HPDE6-E6E7 (cell line): Measurements from ENCODE around the gene RTN4R.
"Not testable (repeated sequence)": the region's sequence is repeated elsewhere in the genome, so short reads cannot be mapped to it uniquely, and the experiment has no call there.

Experiments used
- DNase-seq: peaks from one replicate; pipeline ENCODE4 v3.0.0; 2011; ENCODE audit warnings: missing footprints; ENCODE audit errors: extremely low spot score

The RTN4R gene

DNA sequence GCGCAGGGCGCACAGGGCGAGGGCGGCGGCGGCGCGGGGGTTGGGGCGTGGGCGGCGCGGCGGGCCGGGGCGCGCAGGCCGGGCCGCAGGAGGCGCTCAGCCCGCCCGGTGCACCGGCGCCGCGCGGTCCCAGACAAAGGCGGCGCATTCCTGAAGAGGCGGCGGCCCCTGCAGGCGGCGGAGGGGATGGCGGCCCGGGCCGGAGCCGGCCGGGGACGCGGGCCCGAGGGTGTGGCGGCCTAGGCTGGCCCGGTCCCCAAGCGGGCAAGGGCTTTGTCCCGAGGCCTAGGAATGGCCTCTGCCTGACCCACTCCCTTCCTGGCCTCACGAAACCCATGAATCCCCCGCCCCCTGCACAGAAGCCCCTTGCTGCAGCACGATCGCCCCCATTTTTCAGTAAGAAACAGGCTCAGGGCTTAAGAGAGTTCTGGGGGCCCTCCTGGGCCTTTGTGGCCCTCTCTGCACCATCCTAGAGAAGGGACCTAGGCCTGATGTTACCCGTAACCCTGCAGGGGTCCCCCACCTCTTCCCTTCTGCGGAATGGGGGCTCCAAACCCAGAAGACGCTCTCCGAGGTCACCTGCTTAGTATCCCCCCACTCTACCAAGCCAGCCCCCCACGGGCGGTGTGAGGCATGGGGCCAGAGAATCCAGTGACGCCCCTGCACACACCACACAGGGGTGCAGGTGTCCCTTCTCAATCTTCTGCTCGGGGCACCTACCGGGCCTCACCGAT, at the start of gene RTN4R:
RTN4R (minus strand) TSS at position 40 of the 734 bp plus-strand sequence. CDS start 226 bp downstream, outside the sequence.
- peak; percentile 27 for DNase-seq

DNA sequence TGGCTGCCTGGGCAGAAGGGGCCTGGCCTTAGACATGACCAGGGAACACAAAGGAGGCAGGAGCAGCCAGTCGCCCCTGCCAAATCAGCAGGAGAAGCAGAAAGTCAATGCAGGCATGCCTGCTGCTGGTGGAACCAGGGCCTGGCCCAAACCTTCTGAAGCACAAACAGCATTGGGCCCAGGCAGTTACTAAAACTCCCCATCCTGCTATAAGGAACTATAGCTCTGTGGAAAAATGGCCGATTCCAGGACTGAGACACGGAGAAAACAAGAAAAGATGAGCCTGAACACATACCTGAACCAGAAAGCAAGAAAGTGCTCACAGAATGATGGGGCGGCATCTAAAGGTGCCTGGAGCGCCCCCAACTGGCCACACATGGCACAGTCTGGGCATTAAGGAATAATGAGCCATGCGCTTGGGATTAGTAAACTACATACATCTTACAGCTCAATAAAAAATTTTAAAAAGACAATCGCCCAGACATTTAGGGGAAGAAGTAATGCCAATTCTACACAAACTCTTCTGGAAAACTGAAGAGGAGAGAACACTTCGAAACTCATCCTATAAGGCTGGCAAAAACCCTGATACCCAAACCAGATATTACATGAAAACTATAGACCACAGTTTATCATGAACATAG, 49.4 kb upstream of the RTN4R start:
- not testable (repeated sequence) for DNase-seq

DNA sequence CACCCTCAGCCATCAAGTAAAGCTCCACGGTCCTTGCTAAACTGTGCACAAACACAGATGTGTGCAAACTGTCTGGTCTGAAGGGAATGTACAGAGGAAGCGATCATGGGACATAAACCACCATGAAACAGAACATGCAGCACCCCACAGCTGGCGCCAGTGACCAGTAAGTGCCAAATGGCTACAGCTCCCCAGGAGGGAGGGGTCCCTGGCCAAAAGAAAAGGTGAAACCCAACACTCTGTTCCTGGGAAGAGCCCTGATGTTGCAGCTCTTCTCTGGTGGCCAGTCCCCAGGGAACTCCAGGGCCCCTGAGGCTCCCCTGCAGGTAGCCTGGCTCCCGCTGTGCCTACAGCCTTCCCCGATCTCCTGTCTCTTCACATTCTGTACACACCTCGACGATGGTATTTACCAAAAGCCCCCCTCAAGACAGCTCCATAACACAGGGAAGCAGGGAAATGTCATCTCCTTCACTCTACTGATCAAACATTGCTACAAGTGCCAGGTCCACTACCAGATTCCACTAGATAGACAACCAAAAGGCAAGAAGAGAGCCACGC, 48.8 kb upstream of the RTN4R start:
- no peak for DNase-seq

DNA sequence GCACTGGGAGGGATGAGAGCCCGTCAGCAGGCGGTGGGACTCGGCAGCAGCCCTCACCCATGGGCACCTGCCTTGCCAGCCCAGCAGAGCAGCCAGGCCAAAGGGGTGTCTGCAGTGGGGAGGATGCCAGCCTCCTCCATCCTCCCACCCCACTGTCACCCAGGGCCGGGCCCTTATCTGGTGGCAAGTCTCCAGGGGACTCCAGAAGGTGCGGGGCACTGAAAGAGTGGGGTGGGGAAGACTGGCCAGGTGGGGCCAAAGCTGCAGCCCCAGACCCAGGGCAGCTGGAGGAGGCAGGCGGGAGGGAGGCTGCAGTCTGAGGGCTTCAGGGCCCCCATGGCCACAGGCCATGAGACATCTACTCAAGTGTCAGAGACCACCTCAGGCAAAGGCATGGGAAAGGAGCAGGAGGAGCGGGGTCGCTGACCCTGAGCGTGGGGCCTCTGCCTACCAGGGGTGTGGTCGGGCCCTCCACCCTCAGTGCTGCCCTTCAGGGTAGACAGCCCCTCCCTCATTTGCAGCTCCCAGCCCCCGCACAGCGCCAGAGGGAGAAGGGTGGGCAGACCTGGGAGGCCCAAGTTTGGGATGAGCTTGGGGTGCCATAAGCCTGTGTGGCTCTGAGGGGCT, 48.2 kb upstream of the RTN4R start:
- no peak for DNase-seq

DNA sequence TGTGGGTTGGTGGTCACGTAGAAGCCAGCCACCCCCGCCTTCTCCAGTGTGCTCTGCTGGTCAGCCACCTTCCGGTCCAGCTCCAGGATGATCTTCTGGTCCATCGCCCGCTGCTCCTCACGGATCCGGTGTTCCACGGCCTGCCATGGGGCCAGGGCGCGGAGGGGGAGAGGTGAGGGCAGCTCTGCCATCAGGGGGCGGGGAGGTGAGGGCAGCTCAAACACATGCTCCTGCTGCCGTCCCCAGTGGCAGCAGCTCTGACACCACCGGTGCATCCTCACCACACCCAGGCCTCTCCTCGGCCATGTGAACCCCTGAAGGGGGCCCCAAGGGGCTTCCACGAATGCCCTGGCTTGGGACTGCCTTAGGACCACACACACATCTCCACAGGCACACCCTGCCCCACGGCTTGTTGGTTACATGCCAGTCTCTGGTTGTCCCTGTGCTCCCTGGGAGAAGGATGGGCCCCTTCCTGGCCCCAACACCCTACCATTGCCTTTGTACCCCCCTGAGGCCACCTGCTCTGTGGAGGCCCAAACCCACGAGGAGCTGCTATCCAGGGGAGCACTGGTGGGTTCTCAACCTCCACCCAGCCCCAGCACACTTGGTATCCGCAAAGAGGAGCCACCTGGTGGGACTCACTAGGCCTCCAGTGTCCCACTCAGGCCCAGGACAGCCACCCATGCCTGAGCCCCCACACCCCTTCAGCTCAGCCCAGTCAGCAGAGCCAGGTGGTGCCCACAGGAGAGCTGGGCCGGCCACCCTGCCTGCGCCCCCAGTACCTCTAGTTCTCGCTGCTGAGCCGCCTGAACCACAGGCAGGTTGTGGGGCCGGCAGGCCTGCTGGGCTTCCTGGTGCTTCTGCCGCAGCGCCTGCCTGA, 47.5 kb upstream of the RTN4R start:
- no peak for DNase-seq

DNA sequence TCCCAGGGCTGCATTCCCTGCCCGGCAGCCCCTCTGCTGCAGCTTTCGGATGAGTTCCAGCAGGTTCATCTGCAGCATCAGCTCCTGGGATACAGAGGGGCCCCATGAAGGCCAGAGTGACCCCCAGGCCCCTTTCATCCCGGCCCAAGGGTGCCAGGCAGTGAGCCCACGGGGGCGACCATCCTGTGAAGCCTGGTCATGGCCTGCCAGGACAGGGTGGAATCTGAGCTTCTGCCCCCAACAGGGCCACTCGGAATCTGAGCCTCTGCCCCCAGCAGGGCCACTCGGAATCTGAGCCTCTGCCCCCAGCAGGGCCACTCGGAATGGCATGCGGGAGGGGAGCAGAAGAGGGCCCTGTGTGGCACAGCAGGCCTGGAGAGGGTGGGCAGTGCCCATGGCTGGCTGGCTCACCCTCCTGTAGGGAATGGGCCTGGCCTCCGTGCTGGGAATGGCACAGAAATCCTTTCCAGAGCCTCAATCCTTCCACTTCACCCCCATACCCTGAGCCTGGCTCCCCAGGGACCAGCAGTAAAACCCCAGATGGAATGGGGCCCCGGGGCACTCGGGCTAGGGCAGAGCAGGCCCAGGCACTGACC, 46.7 kb upstream of the RTN4R start:
- not testable (repeated sequence) for DNase-seq

DNA sequence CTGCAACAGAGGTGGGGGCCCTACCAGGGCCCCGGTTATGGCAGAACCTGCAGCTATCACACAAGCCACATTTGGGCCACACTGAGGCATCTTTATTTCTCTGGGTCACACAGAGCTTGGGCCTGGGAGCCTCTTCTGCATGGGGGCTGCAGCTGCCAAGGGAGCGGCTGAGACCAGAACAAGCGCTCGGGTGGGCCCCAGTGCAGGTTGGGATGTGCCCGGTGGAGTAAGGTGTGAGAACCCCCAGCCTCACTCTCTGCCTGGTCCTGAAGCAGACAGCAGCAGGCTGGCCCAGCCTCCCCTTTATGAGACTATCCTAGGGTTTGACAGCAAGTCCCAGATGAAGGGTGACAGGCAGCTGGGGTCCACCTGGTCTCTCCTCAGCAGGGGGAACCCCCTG, 46.1 kb upstream of the RTN4R start:
- DNase-seq: not testable (repeated sequence)

DNA sequence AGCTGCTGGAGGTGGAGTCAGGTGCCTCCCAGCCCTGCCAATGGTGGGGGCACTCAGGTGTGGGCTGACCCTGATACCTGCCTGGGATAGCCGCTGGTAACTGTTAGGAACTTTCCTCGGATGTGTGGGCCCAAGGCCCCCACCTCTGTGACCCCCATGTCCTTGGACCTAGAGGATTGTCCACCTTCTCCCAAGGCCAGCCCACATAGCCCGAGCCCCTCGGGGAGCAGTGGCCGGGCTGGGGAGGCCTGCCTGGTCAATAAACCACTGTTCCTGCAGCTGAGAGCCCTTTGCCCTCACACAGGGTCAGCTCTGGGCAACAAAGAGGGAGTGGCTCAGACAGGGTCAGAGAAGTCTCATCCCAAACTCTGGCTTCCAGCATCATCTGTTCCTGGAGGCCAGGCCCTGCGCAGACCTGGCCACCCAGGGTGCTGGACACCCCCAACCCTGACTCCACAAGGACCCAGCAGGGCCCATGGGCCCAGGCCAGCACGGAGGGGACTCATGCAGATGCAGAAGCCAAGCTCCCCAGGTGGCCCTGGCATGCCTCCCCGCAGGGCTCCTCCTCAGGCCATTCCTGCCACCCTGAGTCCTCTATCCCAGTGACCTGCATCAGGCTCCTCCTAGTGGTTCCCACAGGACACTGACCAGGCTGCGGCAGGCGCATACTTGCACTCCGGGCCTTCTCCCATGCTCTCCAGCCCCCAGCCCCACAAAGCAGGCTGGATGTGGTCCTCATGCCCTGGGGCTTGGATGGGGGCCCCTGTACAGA, 45.4 kb upstream of the RTN4R start:
- not testable (repeated sequence) for DNase-seq

DNA sequence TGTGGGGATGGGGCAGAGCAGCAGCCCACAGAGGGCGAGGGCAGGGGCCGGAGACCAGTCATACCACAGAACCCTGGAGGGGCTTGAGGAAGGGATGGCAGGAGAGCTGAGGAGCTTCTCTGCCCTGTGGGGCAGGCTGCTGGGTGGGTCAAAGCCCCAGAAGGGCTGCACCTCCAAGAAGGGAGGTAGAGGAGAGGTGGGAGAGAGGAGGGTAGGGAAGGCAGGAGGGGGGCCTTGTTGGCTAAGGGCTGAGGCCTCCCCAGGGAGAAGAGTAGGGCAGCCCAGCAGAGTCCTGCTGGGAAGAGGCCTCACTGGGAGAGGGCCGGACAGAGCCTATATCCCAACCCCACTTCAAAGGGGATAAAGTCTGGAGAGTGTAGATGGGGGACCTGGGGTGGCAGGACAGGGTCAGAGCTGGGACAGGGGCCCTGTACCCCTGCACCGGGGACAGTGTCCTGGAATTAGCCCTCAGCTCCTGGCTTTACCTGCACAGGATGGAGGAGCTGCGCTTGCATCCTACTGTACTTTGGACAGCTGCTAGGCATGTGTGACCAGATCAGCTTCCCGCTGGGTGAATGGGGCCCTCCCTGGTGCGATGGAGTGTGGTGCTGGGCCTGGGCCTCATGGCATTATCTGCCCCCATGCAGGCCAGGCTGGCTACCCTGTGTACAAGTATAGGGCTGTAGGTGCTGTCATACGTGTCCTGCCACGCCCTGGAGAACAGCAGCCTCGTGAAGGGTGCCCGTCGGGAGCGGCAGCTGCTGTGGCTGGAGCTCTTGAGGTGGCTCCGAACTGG, 44.5 kb upstream of the RTN4R start:
- no peak for DNase-seq

DNA sequence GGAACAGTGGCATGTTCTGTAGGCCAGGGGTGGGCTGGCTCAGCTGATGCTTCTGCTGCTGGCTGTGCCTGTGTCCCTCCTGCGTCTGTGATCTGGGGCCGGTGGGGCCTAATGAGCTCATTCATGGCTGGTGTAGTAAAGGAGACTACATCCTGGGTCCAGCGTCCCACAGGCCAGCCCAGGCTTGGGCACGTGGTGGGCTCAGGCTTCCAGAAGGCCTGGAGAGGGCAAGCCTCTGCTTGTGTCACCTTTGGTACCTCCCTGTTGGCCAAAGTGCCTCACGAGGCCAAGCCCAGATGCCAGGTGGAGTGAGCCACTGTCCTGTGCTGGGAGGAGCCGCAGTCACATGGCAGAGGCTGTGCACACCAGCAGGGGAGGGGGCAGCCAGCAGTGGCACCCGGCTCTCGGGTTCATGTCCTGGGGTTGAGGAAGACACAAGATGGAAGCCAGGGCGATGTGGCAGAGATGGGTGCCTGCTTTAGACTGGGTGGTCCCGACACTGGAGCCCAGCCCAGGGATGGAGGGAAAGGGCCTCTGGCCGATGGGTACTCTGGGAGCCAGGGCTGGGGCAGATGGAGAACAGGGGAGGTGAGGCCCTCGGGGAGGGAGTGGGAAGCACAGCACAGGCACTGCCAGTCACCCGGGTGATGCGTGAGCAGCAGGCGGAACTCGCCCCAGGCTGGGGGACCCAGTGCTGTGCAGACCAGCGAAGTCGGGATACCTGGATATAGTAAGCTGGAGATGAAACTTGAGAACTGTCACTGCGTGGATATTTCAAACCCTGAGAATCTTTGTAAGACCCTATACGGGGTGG, 43.3 kb upstream of the RTN4R start:
- DNase-seq: not testable (repeated sequence)

DNA sequence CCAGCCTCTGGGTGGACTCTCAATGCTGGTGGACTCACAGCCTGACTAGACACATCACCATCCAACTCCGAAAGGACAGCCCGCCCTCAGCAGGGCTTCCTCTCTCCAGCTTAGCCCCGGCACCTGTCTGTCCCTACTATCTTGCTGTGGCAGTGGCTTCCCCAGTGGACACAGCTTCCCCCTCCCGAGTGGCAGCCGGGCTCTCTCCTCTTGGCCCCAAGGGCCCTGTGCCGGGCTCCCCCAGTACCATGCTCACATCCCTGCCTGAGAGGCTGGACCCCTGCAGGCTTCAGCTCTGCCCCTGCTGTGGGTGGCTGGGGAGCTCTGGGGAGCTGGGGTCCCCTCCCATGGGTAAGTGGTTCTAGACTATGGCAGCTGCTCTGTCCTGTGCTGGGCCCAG, 42.7 kb upstream of the RTN4R start:
- not testable (repeated sequence) for DNase-seq

DNA sequence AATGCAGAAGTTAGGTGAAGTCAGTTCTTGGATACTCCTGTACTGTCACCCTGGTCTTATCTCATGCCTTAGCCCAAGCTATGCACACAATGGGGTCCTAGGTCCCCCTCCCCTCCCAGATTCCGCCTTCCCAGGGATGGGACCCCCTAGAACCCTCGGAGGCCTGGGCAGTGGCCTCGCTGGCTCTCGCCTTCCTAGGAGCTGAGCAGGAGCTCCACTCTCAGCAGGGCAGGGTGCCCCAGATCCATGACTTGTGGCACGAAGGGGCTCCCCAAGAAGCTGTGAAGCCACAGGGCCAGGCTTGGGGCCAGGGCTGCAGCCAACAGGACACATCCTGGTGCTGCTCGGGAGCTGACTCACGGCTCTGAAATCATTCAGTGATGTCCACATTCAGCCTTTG, 42.1 kb upstream of the RTN4R start:
- not testable (repeated sequence) for DNase-seq

DNA sequence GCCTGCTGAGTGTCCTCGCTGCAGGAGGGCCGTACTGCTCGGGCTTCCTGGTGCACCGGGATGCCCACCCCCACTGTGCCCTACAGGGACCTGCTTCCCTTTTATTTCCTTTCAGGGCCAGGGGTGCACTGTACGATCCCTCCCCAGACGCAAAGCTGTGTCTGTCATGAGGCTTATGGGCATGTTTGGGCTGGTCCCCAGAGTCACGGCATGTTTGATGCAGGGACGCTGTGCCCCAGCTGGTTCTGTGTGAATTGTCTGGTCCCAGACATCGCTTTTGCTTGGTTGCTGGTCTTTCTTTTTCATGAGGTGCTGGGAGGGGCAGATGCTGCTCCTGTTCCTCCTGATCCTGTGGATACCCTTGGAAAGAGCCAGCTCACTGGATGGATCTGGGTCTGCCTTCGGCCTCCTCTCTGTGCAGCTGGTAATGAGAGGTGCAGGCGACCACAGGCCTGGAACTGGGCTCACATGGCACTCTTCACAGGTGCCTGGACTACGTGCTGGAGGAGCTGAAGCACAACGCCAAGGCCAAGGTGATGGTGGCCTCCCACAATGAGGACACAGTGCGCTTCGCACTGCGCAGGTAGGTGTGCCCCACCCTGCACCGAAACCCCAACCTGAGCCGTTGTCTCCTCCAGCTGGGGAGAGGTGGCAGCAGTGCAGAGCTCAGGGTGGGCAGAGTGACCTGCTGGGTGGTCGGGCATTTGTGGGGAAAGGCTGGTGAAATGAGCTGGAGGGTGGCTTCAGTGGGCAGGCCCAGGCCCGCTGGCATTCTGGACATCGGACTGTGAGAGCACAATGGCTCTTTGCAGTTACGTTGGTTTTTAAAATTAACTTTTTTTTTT, 40.9 kb upstream of the RTN4R start:
- not testable (repeated sequence) for DNase-seq

DNA sequence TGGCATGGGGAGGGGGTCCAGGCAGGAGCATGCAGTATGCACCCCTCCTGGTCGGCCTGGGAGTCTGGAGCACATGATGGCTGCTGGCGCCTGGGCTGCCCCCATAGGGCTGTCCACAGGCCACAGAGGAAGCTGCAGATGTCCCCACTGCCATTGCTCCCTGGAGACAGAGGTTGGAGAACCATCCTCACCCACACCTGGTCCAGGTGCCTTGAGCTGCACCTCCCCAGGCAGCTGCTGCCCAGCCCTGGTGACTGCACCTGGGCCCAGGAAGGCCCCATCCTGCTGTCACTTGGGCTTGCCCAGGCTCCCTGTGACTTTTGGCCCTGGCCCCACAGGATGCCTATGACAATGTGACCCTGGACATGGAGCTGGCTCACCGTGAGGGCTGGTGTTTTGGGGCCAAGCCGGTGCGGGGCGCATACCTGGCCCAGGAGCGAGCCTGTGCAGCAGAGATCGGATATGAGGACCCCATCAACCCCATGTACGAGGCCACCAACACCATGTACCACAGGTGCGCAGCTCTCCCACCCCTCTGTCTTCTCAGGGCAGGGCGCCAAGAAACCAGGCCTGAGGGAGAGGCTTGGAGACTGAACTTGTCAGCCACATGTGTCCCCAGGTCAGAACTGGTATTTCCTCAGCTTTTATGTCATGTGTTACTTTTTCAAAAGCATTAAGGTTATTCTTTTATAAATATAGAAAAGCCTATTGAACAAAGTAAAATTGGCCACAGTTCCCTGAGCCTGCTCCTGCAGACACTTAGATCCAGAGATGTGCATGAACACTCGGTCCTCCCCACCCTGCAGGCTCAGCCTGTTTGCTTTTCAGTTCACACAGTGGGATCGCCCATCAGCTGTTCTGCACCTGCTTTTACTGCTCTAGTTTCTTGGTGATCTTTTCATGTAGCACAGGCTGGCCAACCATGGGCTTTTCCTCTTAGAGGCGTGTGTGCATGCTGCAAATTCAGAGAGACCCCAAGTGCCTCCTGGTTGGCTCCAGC, 39.6 kb upstream of the RTN4R start:
- DNase-seq: not testable (repeated sequence)

DNA sequence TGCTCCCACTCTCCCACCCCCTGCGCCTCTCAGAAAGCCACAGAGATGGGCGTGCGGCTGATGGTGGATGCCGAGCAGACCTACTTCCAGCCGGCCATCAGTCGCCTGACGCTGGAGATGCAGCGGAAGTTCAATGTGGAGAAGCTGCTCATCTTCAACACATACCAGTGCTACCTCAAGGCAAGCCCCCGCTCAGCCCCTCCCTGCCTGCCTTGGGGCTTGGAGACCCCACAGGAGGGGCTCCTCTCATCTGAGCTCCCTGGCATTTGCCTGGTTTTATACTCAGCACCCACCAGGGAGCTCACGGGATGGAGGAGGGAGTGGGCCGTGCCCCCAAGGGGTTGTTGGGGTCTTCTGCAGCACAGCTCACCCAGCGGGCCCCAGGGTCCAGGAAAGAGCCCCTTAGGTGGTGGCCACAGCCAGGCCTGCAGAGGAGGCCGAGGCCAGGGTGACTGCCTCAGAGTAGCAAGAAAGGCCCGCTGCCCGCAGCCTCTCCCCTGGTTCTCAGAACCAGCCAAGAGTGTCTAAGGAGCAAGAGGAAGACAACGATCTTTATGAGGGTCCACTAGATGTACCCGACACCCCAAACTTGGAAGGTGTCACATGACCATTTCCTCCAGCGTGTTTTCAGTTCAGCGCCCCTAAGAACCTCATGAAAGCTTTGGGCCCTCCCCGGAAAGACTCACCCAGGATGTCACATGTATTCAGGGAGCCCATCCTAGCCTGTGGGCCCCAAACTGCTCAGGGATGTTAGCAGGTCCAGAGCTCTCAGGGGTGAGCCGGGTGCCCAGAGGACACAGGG, 38.7 kb upstream of the RTN4R start:
- DNase-seq: not testable (repeated sequence)
